ENCODE measurements around the gene ZC3H10.
"Not testable (repeated sequence)": the region's sequence is repeated elsewhere in the genome, so short reads cannot be mapped to it uniquely, and the experiment has no call there.

The ZC3H10 gene

GRCh38 chr12:56156464-56157200, 38.6 kb downstream of the ZC3H10 start:
- not testable (repeated sequence) for DNase-seq

- peak; percentile 84 for DNase-seq
Measured at GRCh38 chr12:56157201-56158028, 39.3 kb downstream of the ZC3H10 start.

- DNase-seq, result peak; percentile 91
Measured at GRCh38 chr12:56158029-56158925, 40.2 kb downstream of the ZC3H10 start, which contains the start of gene MYL6. MYL6 (plus strand) TSS chr12:56158359; CDS start chr12:56158402, 43 bp downstream.

GRCh38 chr12:56158926-56159461, 40.9 kb downstream of the ZC3H10 start:
- peak; percentile 44 for DNase-seq

GRCh38 chr12:56159482-56160192, 41.6 kb downstream of the ZC3H10 start:
- DNase-seq, result no peak

GRCh38 chr12:56160193-56160763, 42.2 kb downstream of the ZC3H10 start:
- DNase-seq, result no peak

GRCh38 chr12:56160894-56161689, 43.0 kb downstream of the ZC3H10 start:
- DNase-seq, result no peak

GRCh38 chr12:56161690-56162351, 43.8 kb downstream of the ZC3H10 start:
- DNase-seq, result no peak

GRCh38 chr12:56162468-56163290, 44.6 kb downstream of the ZC3H10 start:
- DNase-seq, result no peak

- no peak for DNase-seq
Measured at GRCh38 chr12:56163533-56164344, 45.7 kb downstream of the ZC3H10 start.

- no peak for DNase-seq
Measured at GRCh38 chr12:56164345-56164729, 46.3 kb downstream of the ZC3H10 start.

- no peak for DNase-seq
Measured at GRCh38 chr12:56165369-56165768, 47.3 kb downstream of the ZC3H10 start.

- no peak for DNase-seq
Measured at GRCh38 chr12:56169229-56169759, 51.2 kb downstream of the ZC3H10 start.

GRCh38 chr12:56172839-56173238, 54.8 kb downstream of the ZC3H10 start:
- DNase-seq, result no peak

Measured in NCI-H1105 treated with DMSO at 0.1 percent for 48 hours (cell line).